HCT116 (cell line): Measurements from ENCODE around the gene CSTF3. TPM values are rescaled to one million over a fixed set of nuclear protein-coding genes. Genes with fewer than 3 reads are reported as not detected.

ENCODE experiments used
- ATAC-seq: fragments of 200-7000 bp; cut with Tn5 transposase; 2 replicates; pipeline ENCODE4 v1.9.1; 2020; ENCODE audit warnings: mild to moderate bottlenecking, moderate library complexity
- BruUV-seq: library from RNA; stranded (reverse); fragments of 400-500 nt; replicated peaks from 2 replicates; lab custom pipeline; 2021; lab: Mats Ljungman, UMichigan
- CTCF ChIA-PET: fragments of 300-600 bp; sonication (Branson Sonifier 250); formaldehyde crosslinking; loops from one replicate; lab custom pipeline; 2021; ENCODE audit warnings: antibody characterized with exemption; lab: Charles Lee
- POLR2A ChIA-PET: fragments of 300-600, 350-600 bp; sonication (Branson Sonifier 250); formaldehyde crosslinking; loops from one replicate; lab custom pipeline; 2021; ENCODE audit warnings: antibody characterized with exemption; lab: Charles Lee
- RAD21 ChIA-PET, 2 experiments: fragments of 300-600 bp; sonication (Branson Sonifier 250); formaldehyde crosslinking; loops; one replicate each; lab custom pipeline; 2023; ENCODE audit warnings: low total read pairs in 2 of 2; ENCODE audit not compliant: uncharacterized antibody in 2 of 2, unreplicated experiment in 2 of 2, low non-redundant PET in 1 of 2; lab: Charles Lee
- DNase-seq: peaks from one replicate; pipeline ENCODE4 v3.0.0-alpha.2; 2010; ENCODE audit warnings: low read depth, low spot score
- H2AFZ ChIP-seq: fragments of 200-600 bp; shearing (Covaris generic), sonication (generic); 2 replicates; pipeline ENCODE4 v1.6.1; 2017; ENCODE audit warnings: low read depth, mixed run types, mixed read lengths, antibody characterized with exemption, low read length; ENCODE audit not compliant: poor library complexity, severe bottlenecking
- H3K27ac ChIP-seq: 2 replicates; pipeline ENCODE4 v1.5.1; 2012; ENCODE audit warnings: low read depth, low read length
- H3K27me3 ChIP-seq: fragments of 200-600 bp; sonication (generic); 2 replicates; pipeline ENCODE4 v1.6.1; 2016; ENCODE audit warnings: mixed run types, low read length, mixed read lengths; ENCODE audit not compliant: insufficient read depth
- H3K36me3 ChIP-seq, 2 experiments: fragments of 200-500 bp in 1 of 2; fragments of 200-600 bp in 1 of 2; sonication (Bioruptor generic) in 1 of 2; sonication (generic) in 1 of 2; 2 replicates each; pipeline versions ENCODE4 v1.5.1 to v1.6.1; 2014 to 2016; ENCODE audit warnings: low read length in 2 of 2, inconsistent platforms in 1 of 2, mixed read lengths in 1 of 2, mixed run types in 1 of 2; ENCODE audit not compliant: insufficient read depth in 2 of 2, control insufficient read depth in 1 of 2
- H3K4me1 ChIP-seq, 2 experiments: fragments of 200-600 bp in 1 of 2; sonication (generic) in 1 of 2; 2 replicates each; pipeline versions ENCODE4 v1.5.1 to v1.6.1; 2012 to 2017; ENCODE audit warnings: low read length in 2 of 2, inconsistent platforms in 1 of 2, mild to moderate bottlenecking in 1 of 2, mixed read lengths in 1 of 2, mixed run types in 1 of 2, moderate library complexity in 1 of 2; ENCODE audit not compliant: insufficient read depth in 2 of 2, control insufficient read depth in 1 of 2
- H3K4me2 ChIP-seq: fragments of 200-600 bp; sonication (generic); 2 replicates; pipeline ENCODE4 v1.6.1; 2017; ENCODE audit warnings: mixed run types, low read length, mixed read lengths
- H3K4me3 ChIP-seq, 2 experiments: fragments of 200-600 bp in 1 of 2; sonication (generic) in 1 of 2; replicated peaks in 1 of 2; 2 replicates each; pipeline ENCODE4 v1.5.1; 2011 to 2016; ENCODE audit warnings: low read length in 2 of 2, control low read depth in 1 of 2, low read depth in 1 of 2, mild to moderate bottlenecking in 1 of 2, mixed read lengths in 1 of 2, mixed run types in 1 of 2
- H3K79me2 ChIP-seq: fragments of 200-600 bp; sonication (generic); 2 replicates; pipeline ENCODE4 v1.6.1; 2017; ENCODE audit warnings: mild to moderate bottlenecking, mixed run types, low read length, moderate library complexity, mixed read lengths; ENCODE audit not compliant: insufficient read depth
- H3K9ac ChIP-seq: fragments of 200-600 bp; sonication (generic); 2 replicates; pipeline ENCODE4 v1.6.1; 2016; ENCODE audit warnings: low read length, mixed read lengths
- H3K9me2 ChIP-seq: fragments of 200-600 bp; sonication (generic), shearing (Covaris generic); 2 replicates; pipeline ENCODE4 v1.6.1; 2017; ENCODE audit warnings: mixed run types, mild to moderate bottlenecking, moderate library complexity; ENCODE audit not compliant: insufficient read depth
- H3K9me3 ChIP-seq, 2 experiments: fragments of 200-500 bp in 1 of 2; fragments of 200-600 bp in 1 of 2; sonication (Bioruptor generic) in 1 of 2; sonication (generic) in 1 of 2; 2 replicates each; pipeline ENCODE4 v1.6.1; 2014 to 2017; ENCODE audit warnings: low read length in 2 of 2, mixed read lengths in 2 of 2, inconsistent platforms in 1 of 2, low read depth in 1 of 2, mild to moderate bottlenecking in 1 of 2, mixed run types in 1 of 2, moderate library complexity in 1 of 2; ENCODE audit not compliant: control insufficient read depth in 1 of 2, insufficient read depth in 1 of 2
- H4K20me1 ChIP-seq: fragments of 200-600 bp; sonication (generic), shearing (Covaris generic); 2 replicates; pipeline ENCODE4 v1.6.1; 2017; ENCODE audit warnings: mixed run types, mild to moderate bottlenecking, moderate library complexity; ENCODE audit not compliant: insufficient read depth
- EGR1 ChIP-seq: IDR thresholded peaks from 2 replicates; pipeline ENCODE4 v1.6.1; 2012; ENCODE audit warnings: low read depth
- ELF1 ChIP-seq: IDR thresholded peaks from 2 replicates; pipeline ENCODE4 v1.6.1; 2012; ENCODE audit warnings: low read depth, borderline replicate concordance
- POLR2A ChIP-seq: IDR thresholded peaks from 2 replicates; pipeline ENCODE4 v1.7.0; 2011; ENCODE audit warnings: borderline replicate concordance; ENCODE audit not compliant: insufficient read depth, insufficient read length; ENCODE audit errors: extremely low read depth
- SIN3A ChIP-seq: IDR thresholded peaks from 2 replicates; pipeline ENCODE4 v1.6.1; 2012; ENCODE audit warnings: low read depth
- SP1 ChIP-seq: IDR thresholded peaks from 2 replicates; pipeline ENCODE4 v1.6.1; 2012; ENCODE audit warnings: low read depth
- YY1 ChIP-seq: IDR thresholded peaks from 2 replicates; pipeline ENCODE4 v1.6.1; 2011; ENCODE audit warnings: low read length, low read depth, moderate library complexity, mild to moderate bottlenecking; ENCODE audit not compliant: insufficient replicate concordance; ENCODE audit errors: extremely low read depth
- intact Hi-C: fragments of 100-400 bp; cut with micrococcal nuclease; formaldehyde crosslinking; loops from 2 replicates; pipeline ENCODE4 v1.10.0; 2022
- total RNA-seq: library from RNA; stranded (reverse); gene quantifications from one replicate; pipeline ENCODE4 v1.2.1, GENCODE V29; 2021; ENCODE audit not compliant: unreplicated experiment
- TF ChIP-seq, protein P1 (sequence below): IDR thresholded peaks from 2 replicates; pipeline ENCODE4 v1.6.1; 2011; ENCODE audit warnings: mild to moderate bottlenecking, low read length, moderate library complexity; ENCODE audit not compliant: insufficient replicate concordance; ENCODE audit errors: extremely low read depth
- TF ChIP-seq, protein P2 (sequence below), 3 experiments: fragments of 200-600 bp in 1 of 3; sonication (generic) in 1 of 3; IDR thresholded peaks in 2 of 3; conservative IDR thresholded peaks in 1 of 3; 2 replicates each; pipeline ENCODE4 v1.5.1; 2012 to 2017; ENCODE audit warnings: low read depth in 2 of 3, low read length in 2 of 3, antibody characterized with exemption in 1 of 3, borderline replicate concordance in 1 of 3, control low read depth in 1 of 3, mild to moderate bottlenecking in 1 of 3, mixed read lengths in 1 of 3, mixed run types in 1 of 3, moderate library complexity in 1 of 3; ENCODE audit not compliant: insufficient read depth in 1 of 3

Gene CSTF3
- total RNA-seq, 1 experiment from 2014 or later = 39.3 TPM

- Histone ChIP-seq H3K4me2 (no peak overlapping the region), H3K9me2 (no peaks in the 10 kb centered on the region), H3K9ac (no peak overlapping the region), H3K36me3 (no peaks in the 10 kb centered on the region), H3K79me2 (no peaks in the 10 kb centered on the region), H2AFZ (no peak overlapping the region), H3K9me3 (no peaks in the 10 kb centered on the region), H4K20me1 (no peaks in the 10 kb centered on the region), H3K27me3 (no peaks in the 10 kb centered on the region), H3K4me1 (no peaks in the 10 kb centered on the region; a peak in 1 of 4 replicates), H3K27ac (no peak overlapping the region), H3K4me3 (no peak overlapping the region)
- POLR2A ChIA-PET = no interaction called here
- RAD21 ChIA-PET = no interaction called here
- CTCF ChIA-PET = no interaction called here
- no TSS peak for BruUV-seq
- DNase-seq (no peak), ATAC-seq (no peak)
- TF ChIP-seq YY1 (no peak), ELF1 (no peak), EGR1 (no peak), POLR2A (no peak), SP1 (no peak), SIN3A (no peak)
- TF ChIP-seq, protein P1, sequence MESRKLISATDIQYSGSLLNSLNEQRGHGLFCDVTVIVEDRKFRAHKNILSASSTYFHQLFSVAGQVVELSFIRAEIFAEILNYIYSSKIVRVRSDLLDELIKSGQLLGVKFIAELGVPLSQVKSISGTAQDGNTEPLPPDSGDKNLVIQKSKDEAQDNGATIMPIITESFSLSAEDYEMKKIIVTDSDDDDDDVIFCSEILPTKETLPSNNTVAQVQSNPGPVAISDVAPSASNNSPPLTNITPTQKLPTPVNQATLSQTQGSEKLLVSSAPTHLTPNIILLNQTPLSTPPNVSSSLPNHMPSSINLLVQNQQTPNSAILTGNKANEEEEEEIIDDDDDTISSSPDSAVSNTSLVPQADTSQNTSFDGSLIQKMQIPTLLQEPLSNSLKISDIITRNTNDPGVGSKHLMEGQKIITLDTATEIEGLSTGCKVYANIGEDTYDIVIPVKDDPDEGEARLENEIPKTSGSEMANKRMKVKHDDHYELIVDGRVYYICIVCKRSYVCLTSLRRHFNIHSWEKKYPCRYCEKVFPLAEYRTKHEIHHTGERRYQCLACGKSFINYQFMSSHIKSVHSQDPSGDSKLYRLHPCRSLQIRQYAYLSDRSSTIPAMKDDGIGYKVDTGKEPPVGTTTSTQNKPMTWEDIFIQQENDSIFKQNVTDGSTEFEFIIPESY = no peak
- TF ChIP-seq, protein P2, sequence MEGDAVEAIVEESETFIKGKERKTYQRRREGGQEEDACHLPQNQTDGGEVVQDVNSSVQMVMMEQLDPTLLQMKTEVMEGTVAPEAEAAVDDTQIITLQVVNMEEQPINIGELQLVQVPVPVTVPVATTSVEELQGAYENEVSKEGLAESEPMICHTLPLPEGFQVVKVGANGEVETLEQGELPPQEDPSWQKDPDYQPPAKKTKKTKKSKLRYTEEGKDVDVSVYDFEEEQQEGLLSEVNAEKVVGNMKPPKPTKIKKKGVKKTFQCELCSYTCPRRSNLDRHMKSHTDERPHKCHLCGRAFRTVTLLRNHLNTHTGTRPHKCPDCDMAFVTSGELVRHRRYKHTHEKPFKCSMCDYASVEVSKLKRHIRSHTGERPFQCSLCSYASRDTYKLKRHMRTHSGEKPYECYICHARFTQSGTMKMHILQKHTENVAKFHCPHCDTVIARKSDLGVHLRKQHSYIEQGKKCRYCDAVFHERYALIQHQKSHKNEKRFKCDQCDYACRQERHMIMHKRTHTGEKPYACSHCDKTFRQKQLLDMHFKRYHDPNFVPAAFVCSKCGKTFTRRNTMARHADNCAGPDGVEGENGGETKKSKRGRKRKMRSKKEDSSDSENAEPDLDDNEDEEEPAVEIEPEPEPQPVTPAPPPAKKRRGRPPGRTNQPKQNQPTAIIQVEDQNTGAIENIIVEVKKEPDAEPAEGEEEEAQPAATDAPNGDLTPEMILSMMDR (IDR thresholded peaks at IDR 0.05 in 2 of 3, conservative IDR thresholded peaks at IDR 0.05 in 1 of 3; ENCODE audit: borderline replicate concordance in 1 of 3, insufficient read depth in 1 of 3, low read depth in 2 of 3, low read length in 2 of 3) = no peak
- intact Hi-C loops = no loop called here
Measured at GRCh38 chr11:33185756-33186155, 24.5 kb upstream of the CSTF3 start.
